ENCODE results near the gene E4F1. TPM values are rescaled to one million over a fixed set of nuclear protein-coding genes. Genes with fewer than 3 reads are reported as not detected.

E4F1 gene
- total and polyA plus RNA-seq, 10 of the 15 experiments (the other 5 are each of a cell fraction or from before 2014, with no cell fraction given), result 0.23 to 36.5 (median 14.5) TPM

DNA sequence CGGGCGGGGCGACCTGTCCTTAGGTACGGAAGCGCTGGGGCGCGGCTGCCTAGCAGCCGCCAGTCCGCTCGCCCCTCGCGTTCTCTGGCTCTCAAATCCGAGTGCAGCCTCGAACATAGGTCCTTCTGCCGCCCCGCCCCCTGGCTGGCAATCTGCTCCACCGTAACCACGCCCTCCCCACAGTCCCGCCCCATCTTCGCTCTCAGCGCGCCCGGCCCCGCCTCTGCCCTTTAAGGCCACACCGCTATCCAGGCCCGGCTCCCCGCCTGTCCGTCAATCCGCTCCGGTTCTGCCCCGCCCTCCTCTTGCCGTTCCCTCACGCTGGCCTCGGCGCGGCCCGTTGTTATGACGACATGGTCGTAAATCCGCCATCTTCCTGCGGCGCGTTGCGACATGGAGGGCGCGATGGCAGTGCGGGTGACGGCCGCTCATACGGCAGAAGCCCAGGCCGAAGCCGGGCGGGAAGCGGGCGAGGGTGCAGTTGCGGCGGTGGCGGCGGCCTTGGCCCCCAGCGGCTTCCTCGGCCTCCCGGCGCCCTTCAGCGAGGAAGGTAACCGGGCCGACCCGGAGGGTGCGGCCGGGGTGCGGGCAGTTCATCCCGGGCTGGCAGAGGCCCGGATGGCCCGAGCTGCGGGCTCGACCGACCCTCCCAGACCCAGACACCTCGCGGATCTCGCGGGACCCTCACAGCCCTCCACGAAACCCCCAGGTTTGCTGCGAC, at the start of gene E4F1 (continued):
- TF ChIP-seq, protein P1, sequence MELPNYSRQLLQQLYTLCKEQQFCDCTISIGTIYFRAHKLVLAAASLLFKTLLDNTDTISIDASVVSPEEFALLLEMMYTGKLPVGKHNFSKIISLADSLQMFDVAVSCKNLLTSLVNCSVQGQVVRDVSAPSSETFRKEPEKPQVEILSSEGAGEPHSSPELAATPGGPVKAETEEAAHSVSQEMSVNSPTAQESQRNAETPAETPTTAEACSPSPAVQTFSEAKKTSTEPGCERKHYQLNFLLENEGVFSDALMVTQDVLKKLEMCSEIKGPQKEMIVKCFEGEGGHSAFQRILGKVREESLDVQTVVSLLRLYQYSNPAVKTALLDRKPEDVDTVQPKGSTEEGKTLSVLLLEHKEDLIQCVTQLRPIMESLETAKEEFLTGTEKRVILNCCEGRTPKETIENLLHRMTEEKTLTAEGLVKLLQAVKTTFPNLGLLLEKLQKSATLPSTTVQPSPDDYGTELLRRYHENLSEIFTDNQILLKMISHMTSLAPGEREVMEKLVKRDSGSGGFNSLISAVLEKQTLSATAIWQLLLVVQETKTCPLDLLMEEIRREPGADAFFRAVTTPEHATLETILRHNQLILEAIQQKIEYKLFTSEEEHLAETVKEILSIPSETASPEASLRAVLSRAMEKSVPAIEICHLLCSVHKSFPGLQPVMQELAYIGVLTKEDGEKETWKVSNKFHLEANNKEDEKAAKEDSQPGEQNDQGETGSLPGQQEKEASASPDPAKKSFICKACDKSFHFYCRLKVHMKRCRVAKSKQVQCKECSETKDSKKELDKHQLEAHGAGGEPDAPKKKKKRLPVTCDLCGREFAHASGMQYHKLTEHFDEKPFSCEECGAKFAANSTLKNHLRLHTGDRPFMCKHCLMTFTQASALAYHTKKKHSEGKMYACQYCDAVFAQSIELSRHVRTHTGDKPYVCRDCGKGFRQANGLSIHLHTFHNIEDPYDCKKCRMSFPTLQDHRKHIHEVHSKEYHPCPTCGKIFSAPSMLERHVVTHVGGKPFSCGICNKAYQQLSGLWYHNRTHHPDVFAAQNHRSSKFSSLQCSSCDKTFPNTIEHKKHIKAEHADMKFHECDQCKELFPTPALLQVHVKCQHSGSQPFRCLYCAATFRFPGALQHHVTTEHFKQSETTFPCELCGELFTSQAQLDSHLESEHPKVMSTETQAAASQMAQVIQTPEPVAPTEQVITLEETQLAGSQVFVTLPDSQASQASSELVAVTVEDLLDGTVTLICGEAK (IDR thresholded peaks at IDR 0.05; ENCODE audit: borderline replicate concordance), result peak; percentile 30; the same call in 1 of the 2 replicates
- no peak for TF ChIP-seq ZNF274 (IDR thresholded peaks at IDR 0.05; ENCODE audit: insufficient read depth, insufficient read length)
- peak; percentile 90 for TF ChIP-seq ATF7 (IDR thresholded peaks at IDR 0.05; ENCODE audit: low read depth)
- no peak for TF ChIP-seq CBFB (IDR thresholded peaks at IDR 0.05; ENCODE audit: low read depth)
- TF ChIP-seq FOXM1 (IDR thresholded peaks at IDR 0.05; ENCODE audit: low read depth, low read length), result no peak
- no peak for TF ChIP-seq SPI1 (IDR thresholded peaks at IDR 0.05; ENCODE audit: borderline replicate concordance, insufficient read depth, low read depth, low read length)
- TF ChIP-seq, protein P2, sequence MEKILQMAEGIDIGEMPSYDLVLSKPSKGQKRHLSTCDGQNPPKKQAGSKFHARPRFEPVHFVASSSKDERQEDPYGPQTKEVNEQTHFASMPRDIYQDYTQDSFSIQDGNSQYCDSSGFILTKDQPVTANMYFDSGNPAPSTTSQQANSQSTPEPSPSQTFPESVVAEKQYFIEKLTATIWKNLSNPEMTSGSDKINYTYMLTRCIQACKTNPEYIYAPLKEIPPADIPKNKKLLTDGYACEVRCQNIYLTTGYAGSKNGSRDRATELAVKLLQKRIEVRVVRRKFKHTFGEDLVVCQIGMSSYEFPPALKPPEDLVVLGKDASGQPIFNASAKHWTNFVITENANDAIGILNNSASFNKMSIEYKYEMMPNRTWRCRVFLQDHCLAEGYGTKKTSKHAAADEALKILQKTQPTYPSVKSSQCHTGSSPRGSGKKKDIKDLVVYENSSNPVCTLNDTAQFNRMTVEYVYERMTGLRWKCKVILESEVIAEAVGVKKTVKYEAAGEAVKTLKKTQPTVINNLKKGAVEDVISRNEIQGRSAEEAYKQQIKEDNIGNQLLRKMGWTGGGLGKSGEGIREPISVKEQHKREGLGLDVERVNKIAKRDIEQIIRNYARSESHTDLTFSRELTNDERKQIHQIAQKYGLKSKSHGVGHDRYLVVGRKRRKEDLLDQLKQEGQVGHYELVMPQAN (conservative IDR thresholded peaks at IDR 0.05), result peak; percentile 90
- peak; percentile 96 for TF ChIP-seq CREM (IDR thresholded peaks at IDR 0.05; ENCODE audit: low read depth)
- TF ChIP-seq TCF12 (IDR thresholded peaks at IDR 0.05; ENCODE audit: low read depth, low read length), result 0 out of 2 replicates have a peak, but pooled peaks have one; percentile 56
- TF ChIP-seq LARP7 (IDR thresholded peaks at IDR 0.05), result peak; percentile 86; the same call in 1 of the 2 replicates
- TF ChIP-seq PAX8 (IDR thresholded peaks at IDR 0.05), result no peak
- TF ChIP-seq, protein P3, sequence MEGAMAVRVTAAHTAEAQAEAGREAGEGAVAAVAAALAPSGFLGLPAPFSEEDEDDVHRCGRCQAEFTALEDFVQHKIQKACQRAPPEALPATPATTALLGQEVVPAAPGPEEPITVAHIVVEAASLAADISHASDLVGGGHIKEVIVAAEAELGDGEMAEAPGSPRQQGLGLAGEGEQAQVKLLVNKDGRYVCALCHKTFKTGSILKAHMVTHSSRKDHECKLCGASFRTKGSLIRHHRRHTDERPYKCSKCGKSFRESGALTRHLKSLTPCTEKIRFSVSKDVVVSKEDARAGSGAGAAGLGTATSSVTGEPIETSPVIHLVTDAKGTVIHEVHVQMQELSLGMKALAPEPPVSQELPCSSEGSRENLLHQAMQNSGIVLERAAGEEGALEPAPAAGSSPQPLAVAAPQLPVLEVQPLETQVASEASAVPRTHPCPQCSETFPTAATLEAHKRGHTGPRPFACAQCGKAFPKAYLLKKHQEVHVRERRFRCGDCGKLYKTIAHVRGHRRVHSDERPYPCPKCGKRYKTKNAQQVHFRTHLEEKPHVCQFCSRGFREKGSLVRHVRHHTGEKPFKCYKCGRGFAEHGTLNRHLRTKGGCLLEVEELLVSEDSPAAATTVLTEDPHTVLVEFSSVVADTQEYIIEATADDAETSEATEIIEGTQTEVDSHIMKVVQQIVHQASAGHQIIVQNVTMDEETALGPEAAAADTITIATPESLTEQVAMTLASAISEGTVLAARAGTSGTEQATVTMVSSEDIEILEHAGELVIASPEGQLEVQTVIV (IDR thresholded peaks at IDR 0.05; ENCODE audit: borderline replicate concordance, partially characterized antibody), result peak; percentile 99
- TF ChIP-seq RELA (IDR thresholded peaks at IDR 0.05; ENCODE audit: borderline replicate concordance, partially characterized antibody), result no peak
- TF ChIP-seq MYB (IDR thresholded peaks at IDR 0.05; ENCODE audit: borderline replicate concordance, low read depth, low read length), result no peak
- TF ChIP-seq, protein P4, sequence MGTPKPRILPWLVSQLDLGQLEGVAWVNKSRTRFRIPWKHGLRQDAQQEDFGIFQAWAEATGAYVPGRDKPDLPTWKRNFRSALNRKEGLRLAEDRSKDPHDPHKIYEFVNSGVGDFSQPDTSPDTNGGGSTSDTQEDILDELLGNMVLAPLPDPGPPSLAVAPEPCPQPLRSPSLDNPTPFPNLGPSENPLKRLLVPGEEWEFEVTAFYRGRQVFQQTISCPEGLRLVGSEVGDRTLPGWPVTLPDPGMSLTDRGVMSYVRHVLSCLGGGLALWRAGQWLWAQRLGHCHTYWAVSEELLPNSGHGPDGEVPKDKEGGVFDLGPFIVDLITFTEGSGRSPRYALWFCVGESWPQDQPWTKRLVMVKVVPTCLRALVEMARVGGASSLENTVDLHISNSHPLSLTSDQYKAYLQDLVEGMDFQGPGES (IDR thresholded peaks at IDR 0.05), result peak; percentile 29; the same call in 1 of the 2 replicates
- TF ChIP-seq CHD1 (IDR thresholded peaks at IDR 0.05; ENCODE audit: low read depth, low read length), result no peak
- TF ChIP-seq, protein P5, sequence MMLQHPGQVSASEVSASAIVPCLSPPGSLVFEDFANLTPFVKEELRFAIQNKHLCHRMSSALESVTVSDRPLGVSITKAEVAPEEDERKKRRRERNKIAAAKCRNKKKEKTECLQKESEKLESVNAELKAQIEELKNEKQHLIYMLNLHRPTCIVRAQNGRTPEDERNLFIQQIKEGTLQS (IDR thresholded peaks at IDR 0.05; ENCODE audit: borderline replicate concordance, extremely low read depth, low read depth, low read length), result peak; percentile 91
- TF ChIP-seq, protein P6, sequence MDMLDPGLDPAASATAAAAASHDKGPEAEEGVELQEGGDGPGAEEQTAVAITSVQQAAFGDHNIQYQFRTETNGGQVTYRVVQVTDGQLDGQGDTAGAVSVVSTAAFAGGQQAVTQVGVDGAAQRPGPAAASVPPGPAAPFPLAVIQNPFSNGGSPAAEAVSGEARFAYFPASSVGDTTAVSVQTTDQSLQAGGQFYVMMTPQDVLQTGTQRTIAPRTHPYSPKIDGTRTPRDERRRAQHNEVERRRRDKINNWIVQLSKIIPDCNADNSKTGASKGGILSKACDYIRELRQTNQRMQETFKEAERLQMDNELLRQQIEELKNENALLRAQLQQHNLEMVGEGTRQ (IDR thresholded peaks at IDR 0.05; ENCODE audit: borderline replicate concordance, low read depth, low read length), result no peak
- no peak for TF ChIP-seq RBBP5 (conservative IDR thresholded peaks at IDR 0.05)
